Measurements from ENCODE around the gene RGS9. TPM values are rescaled to one million over a fixed set of nuclear protein-coding genes. Genes with fewer than 3 reads are reported as not detected.

Gene RGS9
- total and polyA plus RNA-seq, 10 donors: 5.5 to 9.6 (median 7.4) TPM

- H3K4me1 ChIP-seq: peaks cover 0 to 26% (median 16%) of the 10 kb centered on the region in 6 donors
- no peak for DNase-seq
- H3K4me3 ChIP-seq: no peak overlapping the region
- H3K27ac ChIP-seq: no peak overlapping the region
- no peaks in the 10 kb centered on the region for H3K27me3 ChIP-seq (replicated peaks in 1 of 7)
- intact Hi-C loops (cut with DNase I; ENCODE audit: low total_unique reads): no loop called here
- TF ChIP-seq POLR2A (IDR thresholded peaks at IDR 0.05): no peak
- TF ChIP-seq, protein P1, sequence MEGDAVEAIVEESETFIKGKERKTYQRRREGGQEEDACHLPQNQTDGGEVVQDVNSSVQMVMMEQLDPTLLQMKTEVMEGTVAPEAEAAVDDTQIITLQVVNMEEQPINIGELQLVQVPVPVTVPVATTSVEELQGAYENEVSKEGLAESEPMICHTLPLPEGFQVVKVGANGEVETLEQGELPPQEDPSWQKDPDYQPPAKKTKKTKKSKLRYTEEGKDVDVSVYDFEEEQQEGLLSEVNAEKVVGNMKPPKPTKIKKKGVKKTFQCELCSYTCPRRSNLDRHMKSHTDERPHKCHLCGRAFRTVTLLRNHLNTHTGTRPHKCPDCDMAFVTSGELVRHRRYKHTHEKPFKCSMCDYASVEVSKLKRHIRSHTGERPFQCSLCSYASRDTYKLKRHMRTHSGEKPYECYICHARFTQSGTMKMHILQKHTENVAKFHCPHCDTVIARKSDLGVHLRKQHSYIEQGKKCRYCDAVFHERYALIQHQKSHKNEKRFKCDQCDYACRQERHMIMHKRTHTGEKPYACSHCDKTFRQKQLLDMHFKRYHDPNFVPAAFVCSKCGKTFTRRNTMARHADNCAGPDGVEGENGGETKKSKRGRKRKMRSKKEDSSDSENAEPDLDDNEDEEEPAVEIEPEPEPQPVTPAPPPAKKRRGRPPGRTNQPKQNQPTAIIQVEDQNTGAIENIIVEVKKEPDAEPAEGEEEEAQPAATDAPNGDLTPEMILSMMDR (IDR thresholded peaks at IDR 0.05 in 8 of 11, conservative IDR thresholded peaks at IDR 0.05 in 3 of 11): no peak
- TF ChIP-seq POLR2AphosphoS5 (IDR thresholded peaks at IDR 0.05): no peak
- no peaks in the 10 kb centered on the region for H3K9me3 ChIP-seq
- WGBS, 5 donors: 80 to 93% (median 89%) methylated on average over 12 to 13 of the region's 13 CpGs
- no peaks in the 10 kb centered on the region for H3K36me3 ChIP-seq
These were observed 48.7 kb downstream of the RGS9 start for GRCh38 chr17:65185668-65186382.

- no peaks in the 10 kb centered on the region for H3K9me3 ChIP-seq
- H3K27ac ChIP-seq: no peak overlapping the region
- intact Hi-C loops (cut with DNase I; ENCODE audit: low total_unique reads): no loop called here
- no peaks in the 10 kb centered on the region for H3K4me1 ChIP-seq
- no peaks in the 10 kb centered on the region for H3K36me3 ChIP-seq
- 84 to 94% (median 90%) methylated on average over 6 of the region's 6 CpGs for WGBS, 5 donors
- no peaks in the 10 kb centered on the region for H3K27me3 ChIP-seq (replicated peaks in 1 of 7)
- no peak for TF ChIP-seq POLR2A (IDR thresholded peaks at IDR 0.05)
- no peak for TF ChIP-seq POLR2AphosphoS5 (IDR thresholded peaks at IDR 0.05)
- TF ChIP-seq, protein P1 (IDR thresholded peaks at IDR 0.05 in 8 of 11, conservative IDR thresholded peaks at IDR 0.05 in 3 of 11): no peak
- no peak for DNase-seq
- H3K4me3 ChIP-seq: no peak overlapping the region
These were observed 53.4 kb downstream of the RGS9 start for GRCh38 chr17:65190467-65191097.

- H3K4me3 ChIP-seq: no peak overlapping the region
- no peak overlapping the region for H3K27ac ChIP-seq
- no peak for DNase-seq
- H3K36me3 ChIP-seq: no peaks in the 10 kb centered on the region
- H3K9me3 ChIP-seq: no peaks in the 10 kb centered on the region
- intact Hi-C loops (cut with DNase I; ENCODE audit: low total_unique reads): no loop called here
- H3K4me1 ChIP-seq: no peaks in the 10 kb centered on the region
- TF ChIP-seq, protein P1 (IDR thresholded peaks at IDR 0.05 in 8 of 11, conservative IDR thresholded peaks at IDR 0.05 in 3 of 11): no peak
- TF ChIP-seq POLR2A (IDR thresholded peaks at IDR 0.05): no peak
- H3K27me3 ChIP-seq (replicated peaks in 1 of 7): no peaks in the 10 kb centered on the region
- WGBS, 5 donors: 61 to 80% (median 74%) methylated on average over 8 of the region's 8 CpGs
These were observed 54.9 kb downstream of the RGS9 start for GRCh38 chr17:65191811-65192740.

All from spleen (tissue), 11 donors.